GM13977 (cell line): ENCODE results near the gene APCDD1.

Experiments used
- DNase-seq: peaks from one replicate; pipeline ENCODE4 v3.0.0; 2012; ENCODE audit warnings: low spot score
- in situ Hi-C: fragments of 300-500 bp; cut with MboI; formaldehyde crosslinking; loops from one replicate; pipeline ENCODE4 v1.12.0; 2022; ENCODE audit warnings: low sequenced_read_pairs, low pct_unique_long_range_greater_than_20kb, mixed read lengths, inconsistent platforms; ENCODE audit not compliant: unreplicated experiment
- TF ChIP-seq, protein P1 (sequence below): IDR thresholded peaks from 2 replicates; pipeline ENCODE4 v1.5.1; 2012; ENCODE audit warnings: mild to moderate bottlenecking, control low read depth; ENCODE audit not compliant: insufficient read depth; ENCODE audit errors: extremely low read depth, missing control alignments

Gene APCDD1

DNA sequence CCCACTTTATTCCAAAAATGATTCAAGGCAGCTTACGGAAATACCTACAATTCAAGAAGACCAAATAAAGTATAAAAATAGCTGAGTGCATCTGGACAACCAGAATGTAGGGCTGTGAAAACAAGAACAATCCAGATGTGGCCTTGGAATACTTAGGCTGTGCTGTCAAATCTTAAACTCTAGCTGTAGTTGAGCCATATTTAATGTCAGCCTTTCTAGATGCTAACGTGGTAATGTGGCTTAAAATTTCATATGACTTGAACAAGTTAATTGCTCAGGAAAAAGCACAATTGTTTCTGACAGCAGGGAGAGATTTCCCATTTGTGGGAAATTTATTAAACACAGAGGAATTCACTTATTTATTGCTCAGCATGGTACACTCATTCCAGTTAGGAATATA, 56.8 kb downstream of the APCDD1 start:
- in situ Hi-C loops, result no loop called here
- TF ChIP-seq, protein P1, sequence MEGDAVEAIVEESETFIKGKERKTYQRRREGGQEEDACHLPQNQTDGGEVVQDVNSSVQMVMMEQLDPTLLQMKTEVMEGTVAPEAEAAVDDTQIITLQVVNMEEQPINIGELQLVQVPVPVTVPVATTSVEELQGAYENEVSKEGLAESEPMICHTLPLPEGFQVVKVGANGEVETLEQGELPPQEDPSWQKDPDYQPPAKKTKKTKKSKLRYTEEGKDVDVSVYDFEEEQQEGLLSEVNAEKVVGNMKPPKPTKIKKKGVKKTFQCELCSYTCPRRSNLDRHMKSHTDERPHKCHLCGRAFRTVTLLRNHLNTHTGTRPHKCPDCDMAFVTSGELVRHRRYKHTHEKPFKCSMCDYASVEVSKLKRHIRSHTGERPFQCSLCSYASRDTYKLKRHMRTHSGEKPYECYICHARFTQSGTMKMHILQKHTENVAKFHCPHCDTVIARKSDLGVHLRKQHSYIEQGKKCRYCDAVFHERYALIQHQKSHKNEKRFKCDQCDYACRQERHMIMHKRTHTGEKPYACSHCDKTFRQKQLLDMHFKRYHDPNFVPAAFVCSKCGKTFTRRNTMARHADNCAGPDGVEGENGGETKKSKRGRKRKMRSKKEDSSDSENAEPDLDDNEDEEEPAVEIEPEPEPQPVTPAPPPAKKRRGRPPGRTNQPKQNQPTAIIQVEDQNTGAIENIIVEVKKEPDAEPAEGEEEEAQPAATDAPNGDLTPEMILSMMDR, result no peak

DNA sequence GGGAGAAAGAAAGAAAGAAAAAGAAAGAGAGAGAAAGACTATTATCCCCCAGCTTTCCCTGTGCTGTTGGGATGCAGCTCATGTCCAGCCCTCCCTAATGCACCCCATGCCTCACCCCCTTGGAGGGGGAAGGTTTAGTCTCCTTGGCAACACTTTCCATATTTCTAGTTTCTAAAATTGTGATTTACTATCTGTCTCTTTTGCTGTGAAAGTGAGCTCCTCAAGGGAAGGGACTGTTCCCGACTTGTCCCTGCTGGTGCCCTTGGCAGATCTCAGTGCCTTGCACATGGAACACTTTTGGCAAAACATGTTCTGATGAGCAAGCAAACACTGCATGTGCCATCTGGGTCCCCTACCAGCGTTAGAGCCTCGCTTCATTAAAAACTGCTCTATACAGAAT, 59.6 kb downstream of the APCDD1 start:
- DNase-seq, result no peak
- TF ChIP-seq, protein P1, result no peak
- in situ Hi-C loops, result no loop called here

More for the DNA sequence above, 56.8 kb downstream of the APCDD1 start:
- no peak for DNase-seq

DNA sequence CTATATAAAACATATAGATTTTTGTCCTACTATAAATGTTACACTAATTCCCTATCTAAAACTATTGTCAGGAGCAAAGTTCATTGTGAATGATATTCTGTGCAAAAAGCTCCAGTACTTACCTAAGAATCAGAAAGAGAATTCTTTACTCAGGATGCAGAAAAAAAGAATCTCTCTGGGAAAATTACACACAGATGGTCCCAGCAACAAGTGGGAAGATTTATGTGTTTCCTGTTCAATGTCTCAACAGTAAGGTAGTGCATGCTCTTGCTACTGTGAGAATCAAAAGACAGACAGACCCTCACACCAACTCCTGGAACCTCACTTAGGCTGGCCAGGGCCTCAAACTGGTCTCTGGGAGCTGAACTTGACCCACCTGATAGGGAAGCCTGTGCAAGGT, 60.2 kb downstream of the APCDD1 start:
- DNase-seq, result no peak
- in situ Hi-C loops, result no loop called here
- TF ChIP-seq, protein P1, result no peak

DNA sequence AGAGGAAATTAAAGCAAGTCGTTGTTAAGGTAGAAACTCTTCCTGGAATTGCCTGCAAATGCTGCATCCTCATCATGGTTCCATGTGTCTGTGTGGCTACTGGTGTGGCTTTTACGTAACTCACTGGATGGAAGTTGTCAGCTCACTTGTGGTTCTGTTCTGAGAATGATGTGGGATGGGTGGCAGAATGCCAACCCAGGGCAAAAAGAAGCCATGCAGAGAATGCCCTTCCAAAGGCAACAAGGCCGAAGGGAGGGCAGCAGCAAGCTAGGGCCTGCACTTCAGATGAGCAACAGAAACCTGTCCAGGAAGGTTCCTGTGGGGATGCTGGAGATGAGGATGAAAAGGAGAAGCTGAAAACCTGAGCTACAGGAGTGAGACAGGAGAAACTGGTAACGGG, 61.0 kb downstream of the APCDD1 start:
- in situ Hi-C loops, result loop anchor here (5.0 kb wide), 1 partner anchor 543 kb away; no protein-coding TSS in a partner anchor
- no peak for DNase-seq

DNA sequence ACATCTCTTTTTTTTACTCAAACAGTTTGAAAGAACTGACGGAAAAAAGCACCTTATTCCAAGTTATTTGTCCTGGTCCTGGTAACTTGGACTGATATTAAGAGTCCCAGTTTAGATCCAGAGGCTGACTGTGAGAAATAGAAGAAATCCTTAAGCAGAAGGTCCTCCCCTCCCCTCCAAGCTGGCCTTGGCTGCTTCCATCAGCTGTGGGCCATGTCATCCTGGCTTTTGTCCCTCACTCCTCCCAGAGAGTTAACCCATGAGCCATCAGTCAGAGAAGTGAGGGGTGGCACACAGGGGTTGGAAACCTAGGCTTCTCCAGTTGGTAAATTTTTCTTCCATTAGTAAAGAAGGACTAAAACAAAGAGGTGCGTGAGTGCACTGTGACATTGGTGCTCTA, 61.6 kb downstream of the APCDD1 start:
- in situ Hi-C loops, result loop anchor here (5.0 kb wide), 1 partner anchor 544 kb away; no protein-coding TSS in a partner anchor
- DNase-seq, result no peak
- TF ChIP-seq, protein P1, result no peak

More for the DNA sequence above, 61.0 kb downstream of the APCDD1 start:
- TF ChIP-seq, protein P1, result no peak

DNA sequence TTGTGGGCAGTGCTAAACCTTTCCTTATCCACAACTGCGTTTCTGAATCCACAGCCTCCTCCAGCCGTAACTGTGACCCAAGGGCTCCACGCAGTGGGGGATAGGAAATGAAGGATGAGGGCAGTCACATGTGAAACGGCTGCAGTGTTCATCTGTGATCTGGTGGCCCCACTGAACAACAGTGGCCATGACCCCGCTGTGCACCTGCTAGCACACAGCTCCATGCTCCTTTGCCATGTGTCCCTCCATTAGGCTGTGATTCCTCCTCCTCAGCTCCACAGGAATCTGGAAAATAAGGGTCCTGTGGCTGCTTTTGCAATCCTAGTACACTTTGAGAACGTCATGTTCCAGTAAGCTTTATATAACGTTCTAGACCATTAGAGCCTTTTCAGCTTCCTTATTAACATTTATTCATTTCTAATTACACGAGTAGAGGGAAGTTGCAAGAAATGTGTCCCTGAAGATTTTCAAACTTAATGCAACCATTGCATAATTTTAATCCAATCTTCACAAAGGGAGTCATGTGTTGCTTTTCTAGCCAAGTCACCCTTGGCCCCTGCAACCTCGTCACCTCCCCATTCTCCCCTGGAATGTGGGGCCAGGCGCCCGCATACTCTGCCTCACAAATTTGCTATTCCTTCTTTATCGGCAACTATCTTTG, 64.3 kb downstream of the APCDD1 start:
- in situ Hi-C loops, result loop anchor here (5.0 kb wide), 1 partner anchor 546 kb away; no protein-coding TSS in a partner anchor
- peak; percentile 19 for DNase-seq
- TF ChIP-seq, protein P1, result peak; percentile 42
